Measurements from ENCODE around the gene TMEM17.

- TF ChIP-seq REST (IDR thresholded peaks at IDR 0.05; ENCODE audit: insufficient replicate concordance, low read depth) (no peak), CTCF (IDR thresholded peaks at IDR 0.05; ENCODE audit: insufficient read depth, low read length) (no peak), POLR2AphosphoS5 (IDR thresholded peaks at IDR 0.05; ENCODE audit: low read depth) (no peak), SPI1 (IDR thresholded peaks at IDR 0.05; ENCODE audit: borderline replicate concordance, low read depth) (no peak)
Observed at GRCh38 chr2:62461017-62461553, 44.9 kb downstream of the TMEM17 start.

Data from HL-60 (cell line).